IMR-90 (cell line): Measurements from ENCODE around the gene ZNF747. TPM values are rescaled to one million over a fixed set of nuclear protein-coding genes. Genes with fewer than 3 reads are reported as not detected.

ENCODE experiments used
- ATAC-seq: fragments of 200-7000 bp; cut with Tn5 transposase; 2 replicates; pipeline ENCODE4 v1.9.1; 2020; ENCODE audit warnings: low read depth, mild to moderate bottlenecking, moderate library complexity
- Bru-seq: library from RNA; stranded (reverse); fragments of 400-500 nt; gene quantifications from one replicate; lab custom pipeline; 2021; lab: Mats Ljungman, UMichigan
- BruChase-seq, 2 experiments: library from RNA; stranded (reverse); fragments of 400-500 nt; gene quantifications; one replicate each; lab custom pipeline; 2021; lab: Mats Ljungman, UMichigan
- BruUV-seq: library from RNA; stranded (reverse); fragments of 400-500 nt; replicated peaks from 2 replicates; lab custom pipeline; 2021; lab: Mats Ljungman, UMichigan
- CTCF ChIA-PET: fragments of 300-600 bp; formaldehyde crosslinking; extraction: SDS; loops from one replicate; lab custom pipeline; 2021; ENCODE audit warnings: antibody characterized with exemption; lab: Yijun Ruan, JAX
- POLR2A ChIA-PET: fragments of 300-600 bp; sonication (Branson Sonifier 250); formaldehyde crosslinking; loops from one replicate; lab custom pipeline; 2022; ENCODE audit warnings: antibody characterized with exemption; ENCODE audit not compliant: unreplicated experiment; lab: Charles Lee
- DNase-seq: peaks from one replicate; pipeline ENCODE4 v3.0.0; 2013
- H2AFZ ChIP-seq: replicated peaks from 2 replicates; pipeline ENCODE3; 2013; ENCODE audit warnings: low read length, mild to moderate bottlenecking; ENCODE audit not compliant: poor library complexity
- H2AK5ac ChIP-seq: 2 replicates; pipeline ENCODE4 v1.6.1; 2013; ENCODE audit warnings: low read depth, low read length, inconsistent platforms
- H2AK9ac ChIP-seq: replicated peaks from 2 replicates; pipeline ENCODE3; 2013; ENCODE audit warnings: mild to moderate bottlenecking, low read depth, low read length, moderate library complexity; ENCODE audit not compliant: poor library complexity
- H2BK120ac ChIP-seq: 2 replicates; pipeline ENCODE4 v1.6.1; 2013; ENCODE audit warnings: low read depth, low read length, inconsistent platforms
- H2BK15ac ChIP-seq: 3 replicates; pipeline ENCODE4 v1.6.1; 2013; ENCODE audit warnings: low read depth, low read length, inconsistent platforms
- H2BK20ac ChIP-seq: 2 replicates; pipeline ENCODE4 v1.6.1; 2013; ENCODE audit warnings: low read depth, mild to moderate bottlenecking, inconsistent platforms, low read length, moderate library complexity
- H2BK5ac ChIP-seq: 2 replicates; pipeline ENCODE4 v1.6.1; 2013; ENCODE audit warnings: mild to moderate bottlenecking, low read depth, low read length, inconsistent platforms; ENCODE audit not compliant: poor library complexity, severe bottlenecking
- H3K14ac ChIP-seq: replicated peaks from 2 replicates; pipeline ENCODE4 v1.6.1; 2013; ENCODE audit warnings: low read depth, low read length, inconsistent platforms
- H3K18ac ChIP-seq: 2 replicates; pipeline ENCODE4 v1.6.1; 2013; ENCODE audit warnings: low read depth, low read length, control low read depth
- H3K23ac ChIP-seq: 2 replicates; pipeline ENCODE4 v1.6.1; 2013; ENCODE audit warnings: low read depth, low read length, inconsistent platforms
- H3K27ac ChIP-seq: 2 replicates; pipeline ENCODE4 v1.5.1; 2013; ENCODE audit warnings: mild to moderate bottlenecking, control low read depth, low read length; ENCODE audit not compliant: insufficient read depth
- H3K27me3 ChIP-seq: 2 replicates; pipeline ENCODE4 v1.6.1; 2013; ENCODE audit warnings: low read length; ENCODE audit not compliant: control insufficient read depth, insufficient read depth
- H3K36me3 ChIP-seq: 2 replicates; pipeline ENCODE4 v1.6.1; 2013; ENCODE audit warnings: low read length, mixed read lengths; ENCODE audit not compliant: control insufficient read depth, insufficient read depth
- H3K4ac ChIP-seq: 2 replicates; pipeline ENCODE4 v1.6.1; 2013; ENCODE audit warnings: low read depth, low read length, inconsistent platforms
- H3K4me1 ChIP-seq: 2 replicates; pipeline ENCODE4 v1.6.1; 2013; ENCODE audit warnings: low read length, mixed read lengths; ENCODE audit not compliant: control insufficient read depth, insufficient read depth
- H3K4me2 ChIP-seq: 2 replicates; pipeline ENCODE4 v1.6.1; 2013; ENCODE audit warnings: low read depth, mild to moderate bottlenecking, control low read depth, low read length, moderate library complexity
- H3K4me3 ChIP-seq: 2 replicates; pipeline ENCODE4 v1.5.1; 2013; ENCODE audit warnings: low read depth, mild to moderate bottlenecking, control low read depth, low read length, moderate library complexity; ENCODE audit not compliant: insufficient read depth
- H3K56ac ChIP-seq: 2 replicates; pipeline ENCODE4 v1.6.1; 2013; ENCODE audit warnings: low read length, inconsistent platforms; ENCODE audit not compliant: insufficient read depth; ENCODE audit errors: extremely low read depth
- H3K79me1 ChIP-seq, 2 experiments: 2 replicates each; pipeline ENCODE4 v1.6.1; 2013; ENCODE audit warnings: low read length in 2 of 2, inconsistent platforms in 1 of 2, low read depth in 1 of 2
- H3K9ac ChIP-seq: 2 replicates; pipeline ENCODE4 v1.6.1; 2013; ENCODE audit warnings: low read depth, low read length, control low read depth
- H3K9me1 ChIP-seq: 2 replicates; pipeline ENCODE4 v1.6.1; 2013; ENCODE audit warnings: low read length, inconsistent platforms; ENCODE audit not compliant: insufficient read depth
- H3K9me3 ChIP-seq: 2 replicates; pipeline ENCODE4 v1.6.1; 2013; ENCODE audit warnings: low read length; ENCODE audit not compliant: control insufficient read depth, insufficient read depth
- H4K20me1 ChIP-seq: 2 replicates; pipeline ENCODE4 v1.6.1; 2013; ENCODE audit warnings: low read length, inconsistent platforms; ENCODE audit not compliant: insufficient read depth
- H4K5ac ChIP-seq: 2 replicates; pipeline ENCODE4 v1.6.1; 2013; ENCODE audit warnings: mild to moderate bottlenecking, low read depth, low read length, control low read depth
- H4K8ac ChIP-seq, 2 experiments: 2 replicates each; pipeline ENCODE4 v1.6.1; 2013; ENCODE audit warnings: low read depth in 2 of 2, low read length in 2 of 2, control low read depth in 1 of 2, inconsistent platforms in 1 of 2
- H4K91ac ChIP-seq: 2 replicates; pipeline ENCODE4 v1.6.1; 2013; ENCODE audit warnings: low read depth, low read length, inconsistent platforms; ENCODE audit not compliant: insufficient read depth
- BHLHE40 ChIP-seq: fragments of 150-350 bp; IDR thresholded peaks from 2 replicates; pipeline ENCODE4 v1.6.1; 2016; ENCODE audit warnings: mild to moderate bottlenecking, low read depth, low read length
- MAZ ChIP-seq: IDR thresholded peaks from 2 replicates; pipeline ENCODE4 v1.6.1; 2012; ENCODE audit warnings: low read depth, mild to moderate bottlenecking, low read length, improper control_type of control experiment, moderate library complexity, borderline replicate concordance
- WGBS, 2 experiments: methylation state at CpG; one replicate each; pipeline versions ENCODE4 v1.1.5 to v1.1.7; 2013; ENCODE audit warnings: missing lambda C conversion rate in 2 of 2; ENCODE audit not compliant: insufficient read length in 1 of 2; ENCODE audit errors: extremely low coverage in 2 of 2; 5-methylcytosine and 5-hydroxymethylcytosine counted together
- dilution Hi-C: fragments of 300-500 bp; cut with HindIII; formaldehyde crosslinking; loops from one replicate; pipeline ENCODE4 v1.14.3; 2018; ENCODE audit warnings: low sequenced_read_pairs; ENCODE audit not compliant: unreplicated experiment
- in situ Hi-C: fragments of 300-500 bp; cut with MboI; formaldehyde crosslinking; loops from 3 replicates; pipeline ENCODE4 v1.14.3; 2019; ENCODE audit warnings: low sequenced_read_pairs, inconsistent platforms, mixed read lengths
- intact Hi-C: fragments of 100-400 bp; cut with micrococcal nuclease; formaldehyde crosslinking; loops from 2 replicates; pipeline ENCODE4 v1.10.0; 2022
- long read RNA-seq: library from polyadenylated mRNA; unstranded; transcript quantifications from one replicate; pipeline ENCODE4 v2.0.0, GENCODE V29; 2021; ENCODE audit not compliant: unreplicated experiment
- polyA plus RNA-seq, 3 experiments: library from polyadenylated mRNA; depleted of rRNA; stranded (reverse); fragments of >200 nt; gene quantifications; 2 replicates each; pipeline ENCODE4 v1.2.3, GENCODE V29; 2012; ENCODE audit warnings: low replicate concordance in 1 of 3
- total RNA-seq: library from RNA; depleted of rRNA; stranded (reverse); fragments of >200 nt; gene quantifications from 2 replicates; pipeline ENCODE4 v1.2.3, GENCODE V29; 2012; rRNA removed

The ZNF747 gene
- 1.9 and 2.0 TPM in 2 replicates for total RNA-seq
- 2.6 and 2.9 TPM in 2 replicates for polyA plus RNA-seq (2012; rRNA removed)
- 1.9 and 2.6 TPM in 2 replicates for polyA plus RNA-seq (2012; cell fraction: cytosol; rRNA removed)
- 2.8 and 2.9 TPM in 2 replicates for polyA plus RNA-seq (2012; cell fraction: nucleus; rRNA removed; ENCODE audit: low replicate concordance)
- Bru-seq, nascent RNA = percentile 55 among the genes with signal in this experiment
- BruChase-seq, experiment 1, labeled RNA remaining after a 6-hour chase = percentile 66 among the genes with signal in this experiment
- percentile 59 among the genes with signal in this experiment for BruChase-seq, experiment 2, labeled RNA remaining after a 2-hour chase
- long read RNA-seq, transcript ZNF747-203 (3 exons, 1,511 nt) = major isoform, 6 of 15 reads
- long read RNA-seq, partial matches to known transcripts = 1 of 15 reads
- long read RNA-seq, other reads (novel, unspliced or antisense) = 3 of 15 reads

DNA sequence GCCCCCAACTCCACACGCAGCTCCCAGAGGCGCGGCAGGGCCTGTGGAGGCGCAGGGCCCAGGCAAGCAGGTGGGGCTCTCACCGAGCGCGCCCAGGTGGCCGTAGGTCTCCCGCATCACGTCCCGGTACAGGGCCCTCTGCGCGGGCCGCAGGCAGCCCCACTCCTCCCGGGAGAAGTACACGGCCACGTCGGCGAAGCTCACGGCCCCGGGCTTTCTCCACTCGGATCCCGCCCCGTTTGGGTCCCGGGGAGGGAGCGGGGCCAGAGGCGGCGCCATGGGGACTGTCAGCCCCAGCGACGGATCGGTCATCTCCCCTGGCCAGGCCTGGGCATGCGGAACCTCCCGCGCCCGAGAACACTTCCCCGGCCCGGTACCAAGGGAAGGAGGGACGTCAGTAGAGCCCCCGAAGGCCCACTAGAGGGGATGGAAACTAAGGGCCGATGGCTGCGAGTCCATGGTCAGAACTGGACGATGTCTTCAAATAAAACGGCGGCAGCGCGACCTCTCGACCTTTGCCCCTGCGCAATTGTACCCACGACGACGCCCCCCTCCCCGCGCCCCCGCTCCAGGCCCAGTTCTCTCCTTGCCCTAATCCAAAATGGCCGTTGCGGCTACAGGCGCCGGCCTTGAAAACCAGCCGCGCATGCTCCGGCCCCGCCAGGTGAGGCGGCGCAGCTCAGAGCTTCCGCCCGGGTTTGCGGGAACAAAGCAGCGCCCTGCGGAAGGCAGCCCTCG lies at the start of gene ZNF747:
ZNF747 (minus strand) TSS at position 491 of the 738 bp plus-strand sequence; CDS start at position 312, 179 bp downstream.
- Histone ChIP-seq H4K20me1 (no peaks in the 10 kb centered on the region), H3K79me1 (peaks cover 6 to 31% of the 10 kb centered on the region in 2 experiments), H2BK20ac (peak within 1 kb of the TSS; percentile 20; the same call in 1 of the 2 replicates), H3K9me3 (no peaks in the 10 kb centered on the region), H3K9me1 (peaks cover 10% of the 10 kb centered on the region; the same call in 1 of the 2 replicates), H3K4me3 (peak within 1 kb of the TSS; percentile 68), H3K4me1 (peaks cover 8% of the 10 kb centered on the region), H2BK5ac (peak within 1 kb of the TSS; percentile 79), H4K8ac (peak within 1 kb of the TSS; percentile 99 to 100), H3K27me3 (no peaks in the 10 kb centered on the region), H3K4ac (peak within 1 kb of the TSS; percentile 97), H3K36me3 (peaks cover 5% of the 10 kb centered on the region; the same call in 1 of the 2 replicates), H3K4me2 (peak within 1 kb of the TSS; percentile 95), H3K27ac (peak within 1 kb of the TSS; percentile 78), H3K9ac (peak within 1 kb of the TSS; percentile 88), H2AK9ac (peak within 1 kb of the TSS; percentile 96), H4K5ac (peak within 1 kb of the TSS; percentile 98), H3K56ac (peak within 1 kb of the TSS; percentile 69), H3K23ac (peak within 1 kb of the TSS; percentile 91), H4K91ac (peak within 1 kb of the TSS; percentile 91), H2BK120ac (peak within 1 kb of the TSS; percentile 60), H3K14ac (peak within 1 kb of the TSS; percentile 99), H2BK15ac (peak within 1 kb of the TSS; percentile 30; the same call in 1 of the 3 replicates), H2AFZ (peak within 1 kb of the TSS; percentile 99), H3K18ac (peak within 1 kb of the TSS; percentile 32), H2AK5ac (peak within 1 kb of the TSS; percentile 88)
- DNase-seq (peak; percentile 75), ATAC-seq (peak; percentile 92)
- BruUV-seq = no TSS peak
- WGBS, 2 experiments = 7% methylated on average over 30 of the region's 70 CpGs; no CpG with 5 or more reads in 1 of the 2 experiments
- in situ Hi-C loops = loop anchor here (5.0 kb wide), 1 partner anchor 38 kb away; the partner anchor contains the start of gene ZNF688
- intact Hi-C loops = loop anchor here (2.0 kb wide), 1 partner anchor 50 kb away; the partner anchor contains the start of gene ZNF785
- TF ChIP-seq BHLHE40 (no peak), MAZ (peak; percentile 62; the same call in 1 of the 2 replicates)
- dilution Hi-C loops = no loop called here
- ChIA-PET POLR2A (no interaction called here), CTCF (interaction anchor here (0.6 to 1.2 kb wide), 2 partner anchors 23 to 86 kb away, joined by 3 to 5 read pairs; partner anchors contain the start of gene ZNF764)
